AG09319 (cell line): ENCODE results near the gene CROCC.

ENCODE experiments used
- DNase-seq: peaks from one replicate; pipeline ENCODE4 v3.0.0-alpha.2; 2010; ENCODE audit warnings: low read depth; ENCODE audit errors: extremely low read depth
- TF ChIP-seq, protein P1 (sequence below): IDR thresholded peaks from 2 replicates; pipeline ENCODE4 v1.5.1; 2011; ENCODE audit warnings: low read depth, mild to moderate bottlenecking, inconsistent platforms, low read length, moderate library complexity

The CROCC gene

GRCh38 chr1:16999863-17000262, 78.1 kb downstream of the CROCC start:
- no peak for DNase-seq
- TF ChIP-seq, protein P1, sequence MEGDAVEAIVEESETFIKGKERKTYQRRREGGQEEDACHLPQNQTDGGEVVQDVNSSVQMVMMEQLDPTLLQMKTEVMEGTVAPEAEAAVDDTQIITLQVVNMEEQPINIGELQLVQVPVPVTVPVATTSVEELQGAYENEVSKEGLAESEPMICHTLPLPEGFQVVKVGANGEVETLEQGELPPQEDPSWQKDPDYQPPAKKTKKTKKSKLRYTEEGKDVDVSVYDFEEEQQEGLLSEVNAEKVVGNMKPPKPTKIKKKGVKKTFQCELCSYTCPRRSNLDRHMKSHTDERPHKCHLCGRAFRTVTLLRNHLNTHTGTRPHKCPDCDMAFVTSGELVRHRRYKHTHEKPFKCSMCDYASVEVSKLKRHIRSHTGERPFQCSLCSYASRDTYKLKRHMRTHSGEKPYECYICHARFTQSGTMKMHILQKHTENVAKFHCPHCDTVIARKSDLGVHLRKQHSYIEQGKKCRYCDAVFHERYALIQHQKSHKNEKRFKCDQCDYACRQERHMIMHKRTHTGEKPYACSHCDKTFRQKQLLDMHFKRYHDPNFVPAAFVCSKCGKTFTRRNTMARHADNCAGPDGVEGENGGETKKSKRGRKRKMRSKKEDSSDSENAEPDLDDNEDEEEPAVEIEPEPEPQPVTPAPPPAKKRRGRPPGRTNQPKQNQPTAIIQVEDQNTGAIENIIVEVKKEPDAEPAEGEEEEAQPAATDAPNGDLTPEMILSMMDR, result no peak

DNA sequence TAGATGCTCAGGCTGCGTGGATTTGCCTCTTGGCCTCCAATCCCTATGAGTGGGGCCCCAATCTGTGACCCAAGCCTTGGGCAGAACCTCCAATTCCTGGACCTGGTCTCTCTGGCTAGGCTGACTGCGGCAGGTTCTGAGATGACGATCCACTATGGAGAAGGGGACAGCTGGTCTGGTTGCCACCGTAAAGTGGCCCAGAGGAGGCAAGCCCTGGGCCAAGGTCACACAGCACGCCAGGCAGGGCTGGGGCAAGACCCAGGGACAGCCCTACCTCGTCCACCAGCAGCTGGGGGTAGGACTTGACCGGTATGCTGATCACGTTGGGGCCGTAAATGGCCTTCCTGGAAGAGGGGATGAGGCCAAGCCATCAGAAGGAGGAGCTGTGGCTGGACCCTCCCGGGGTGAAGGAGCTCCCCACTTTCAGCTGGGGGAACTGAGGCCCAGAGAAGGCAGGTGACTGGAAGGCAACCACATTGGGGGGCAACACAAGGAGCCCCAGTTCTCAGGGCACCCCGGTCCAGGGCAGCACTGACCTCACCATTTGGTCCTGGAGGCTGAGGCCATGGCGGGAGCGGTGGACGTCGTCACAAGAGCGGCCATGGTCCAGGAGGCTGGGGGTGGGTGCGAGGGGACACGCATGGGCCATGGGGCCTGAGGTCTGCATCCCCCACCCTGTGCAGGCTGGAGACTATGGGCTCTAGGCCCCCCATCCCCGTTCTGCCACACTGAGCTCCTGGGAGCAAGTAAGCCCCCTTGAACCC, 80.2 kb downstream of the CROCC start:
- no peak for DNase-seq
- TF ChIP-seq, protein P1, result no peak

GRCh38 chr1:17002524-17002902, 80.8 kb downstream of the CROCC start:
- TF ChIP-seq, protein P1, result no peak
- no peak for DNase-seq

- DNase-seq, result no peak
- TF ChIP-seq, protein P1, result no peak; the same call in none of the 2 replicates
Measured at GRCh38 chr1:17004466-17005364, 83.0 kb downstream of the CROCC start.

- TF ChIP-seq, protein P1, result no peak
Measured at GRCh38 chr1:17005365-17005740, 83.6 kb downstream of the CROCC start.

DNA sequence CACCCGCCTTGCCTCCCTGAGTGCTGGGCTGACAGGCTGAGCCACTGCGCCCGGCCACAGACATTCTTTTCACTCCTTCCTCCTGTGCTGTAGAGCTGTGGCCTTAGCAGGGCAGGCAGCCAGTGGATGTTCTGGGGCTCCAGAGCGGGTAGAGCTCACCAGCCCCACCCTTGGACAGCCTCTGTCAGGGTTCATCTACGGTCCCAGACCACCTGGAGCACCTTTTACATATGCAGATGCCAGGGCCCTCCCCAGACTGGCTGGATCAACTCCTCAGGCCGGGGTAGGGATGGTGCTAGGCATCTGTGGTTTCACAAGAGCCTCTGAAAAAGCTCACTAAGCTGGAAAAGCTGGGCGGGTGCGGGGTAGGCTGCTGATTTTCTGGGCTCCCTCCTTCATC, 85.4 kb downstream of the CROCC start:
- TF ChIP-seq, protein P1, result no peak
- DNase-seq, result no peak

More at GRCh38 chr1:17005365-17005740, 83.6 kb downstream of the CROCC start:
- no peak for DNase-seq
